Measurements from ENCODE around the gene RAB28. TPM values are rescaled to one million over a fixed set of nuclear protein-coding genes. Genes with fewer than 3 reads are reported as not detected.

RAB28 gene
- total RNA-seq, 1 donor from 2014 or later, result 19.5 TPM

GRCh38 chr4:13484749-13485221 is 645 bp upstream of the RAB28 start:
- Mint-ChIP-seq H3K9me3 (peaks cover 4% of the 10 kb centered on the region), H3K36me3 (ENCODE audit: low read depth) (no peaks in the 10 kb centered on the region), H3K4me1 (peaks cover 21% of the 10 kb centered on the region)

GRCh38 chr4:13483768-13484121 is 395 bp downstream of the RAB28 start:
- Mint-ChIP-seq H3K27me3 (peaks cover 12% of the 10 kb centered on the region), H3K9me3 (peaks cover 4% of the 10 kb centered on the region), H3K4me1 (peaks cover 21% of the 10 kb centered on the region), H3K36me3 (ENCODE audit: low read depth) (no peaks in the 10 kb centered on the region), H3K27ac (peak overlapping the region; percentile 84), H3K4me3 (peak overlapping the region; percentile 96)
- DNase-seq, result peak; percentile 78
- intact Hi-C loops (cut with micrococcal nuclease), result loop anchor here (2.0 to 10.0 kb wide), 5 partner anchors 31 to 1519 kb away; partner anchors contain the start of genes BOD1L1 and CPEB2

More at GRCh38 chr4:13484749-13485221, 645 bp upstream of the RAB28 start:
- DNase-seq, result no peak
- intact Hi-C loops (cut with micrococcal nuclease), result loop anchor here (2.0 to 10.0 kb wide), 4 partner anchors 62 to 1518 kb away; partner anchors contain the start of genes BOD1L1 and CPEB2
- peaks cover 14% of the 10 kb centered on the region for H3K27me3 Mint-ChIP-seq
- peak overlapping the region; percentile 96 for H3K4me3 Mint-ChIP-seq
- H3K27ac Mint-ChIP-seq, result peak overlapping the region; percentile 100

GRCh38 chr4:13483136-13483767 is 888 bp downstream of the RAB28 start:
- intact Hi-C loops (cut with micrococcal nuclease), result loop anchor here (2.0 to 10.0 kb wide), 2 partner anchors 30 to 172 kb away; no protein-coding TSS in a partner anchor
- Mint-ChIP-seq H3K36me3 (ENCODE audit: low read depth) (no peaks in the 10 kb centered on the region), H3K9me3 (peaks cover 4% of the 10 kb centered on the region), H3K27ac (peak overlapping the region; percentile 84), H3K27me3 (peaks cover 9% of the 10 kb centered on the region), H3K4me1 (peaks cover 21% of the 10 kb centered on the region), H3K4me3 (peak overlapping the region; percentile 96)
- peak; percentile 65 for DNase-seq

DNA sequence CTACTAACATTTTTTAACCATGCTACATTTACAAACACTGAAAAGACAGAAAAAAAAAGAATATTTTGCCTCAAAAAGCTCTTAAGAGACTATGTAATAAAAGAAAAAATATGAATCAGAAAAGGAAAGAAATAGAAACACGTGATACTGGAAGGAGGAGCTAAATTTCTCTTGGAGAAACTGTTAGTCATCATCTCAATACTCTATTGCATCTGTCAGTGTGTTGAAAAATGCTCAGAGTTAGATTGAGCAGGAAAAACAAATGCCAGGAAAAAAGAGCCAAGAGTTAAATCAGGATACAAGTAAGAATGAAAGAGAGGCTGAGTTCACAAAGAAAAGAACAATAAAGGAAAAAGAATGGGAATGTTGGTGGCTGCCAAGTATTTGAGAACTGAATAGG is 2.6 kb downstream of the RAB28 start:
- Mint-ChIP-seq H3K4me1 (peaks cover 26% of the 10 kb centered on the region), H3K4me3 (peak overlapping the region; percentile 55), H3K27me3 (peaks cover 2% of the 10 kb centered on the region), H3K27ac (no peak overlapping the region), H3K9me3 (no peaks in the 10 kb centered on the region), H3K36me3 (ENCODE audit: low read depth) (no peaks in the 10 kb centered on the region)
- no peak for DNase-seq
- intact Hi-C loops (cut with micrococcal nuclease), result loop anchor here (10.0 kb wide), 1 partner anchor 173 kb away; no protein-coding TSS in a partner anchor

DNA sequence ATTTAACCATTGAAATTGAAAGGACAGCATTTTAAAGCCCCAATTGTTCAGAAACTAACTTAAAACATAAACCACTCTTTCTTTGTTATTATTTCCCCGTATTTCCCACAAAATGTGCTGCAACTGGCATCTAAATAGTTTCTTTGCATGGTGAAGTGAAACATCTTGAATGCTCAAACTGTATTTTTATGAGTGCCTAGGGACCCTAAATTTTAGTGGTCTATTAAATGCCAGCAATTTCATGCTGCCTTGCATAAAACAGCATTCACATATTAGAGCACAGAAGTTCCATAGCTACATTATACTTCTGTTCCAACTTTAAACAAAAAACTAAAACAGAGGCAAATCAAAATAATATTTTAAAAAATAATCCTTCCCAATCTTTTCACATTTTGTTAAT is 5.4 kb downstream of the RAB28 start:
- H3K27me3 Mint-ChIP-seq, result no peaks in the 10 kb centered on the region
- no peak for DNase-seq
- peaks cover 2% of the 10 kb centered on the region for H3K36me3 Mint-ChIP-seq (ENCODE audit: low read depth)
- intact Hi-C loops (cut with micrococcal nuclease), result no loop called here
- peaks cover 22% of the 10 kb centered on the region for H3K4me1 Mint-ChIP-seq
- H3K4me3 Mint-ChIP-seq, result no peak overlapping the region
- H3K9me3 Mint-ChIP-seq, result no peaks in the 10 kb centered on the region
- H3K27ac Mint-ChIP-seq, result no peak overlapping the region

GRCh38 chr4:13478131-13478530 is 6.0 kb downstream of the RAB28 start:
- intact Hi-C loops (cut with micrococcal nuclease), result no loop called here
- Mint-ChIP-seq H3K4me3 (no peak overlapping the region), H3K9me3 (no peaks in the 10 kb centered on the region), H3K4me1 (peaks cover 17% of the 10 kb centered on the region), H3K27me3 (no peaks in the 10 kb centered on the region), H3K36me3 (ENCODE audit: low read depth) (peaks cover 2% of the 10 kb centered on the region), H3K27ac (no peak overlapping the region)
- DNase-seq, result no peak

DNA sequence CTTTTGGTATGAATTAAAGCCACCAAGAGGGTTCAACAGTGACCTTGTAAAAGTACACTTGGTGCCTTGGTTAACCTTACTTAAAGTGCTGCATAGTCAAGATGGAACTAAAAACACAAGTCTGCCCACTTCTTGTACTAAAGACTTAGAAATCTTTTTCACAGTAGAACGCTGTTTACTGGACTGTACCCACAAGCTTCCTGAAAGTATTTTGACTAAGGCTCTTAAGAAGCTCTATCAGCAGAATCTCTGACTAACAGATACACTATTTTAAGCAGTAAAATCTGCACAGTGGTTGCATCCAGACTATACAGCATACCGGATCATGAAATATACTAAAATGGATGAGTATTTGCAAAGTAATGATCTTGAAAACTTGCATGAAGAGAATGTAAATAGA is 7.2 kb downstream of the RAB28 start:
- no peak overlapping the region for H3K4me3 Mint-ChIP-seq
- intact Hi-C loops (cut with micrococcal nuclease), result no loop called here
- DNase-seq, result no peak
- no peaks in the 10 kb centered on the region for H3K9me3 Mint-ChIP-seq
- peaks cover 5% of the 10 kb centered on the region for H3K36me3 Mint-ChIP-seq (ENCODE audit: low read depth)
- no peaks in the 10 kb centered on the region for H3K27me3 Mint-ChIP-seq
- peaks cover 10% of the 10 kb centered on the region for H3K4me1 Mint-ChIP-seq
- no peak overlapping the region for H3K27ac Mint-ChIP-seq

DNA sequence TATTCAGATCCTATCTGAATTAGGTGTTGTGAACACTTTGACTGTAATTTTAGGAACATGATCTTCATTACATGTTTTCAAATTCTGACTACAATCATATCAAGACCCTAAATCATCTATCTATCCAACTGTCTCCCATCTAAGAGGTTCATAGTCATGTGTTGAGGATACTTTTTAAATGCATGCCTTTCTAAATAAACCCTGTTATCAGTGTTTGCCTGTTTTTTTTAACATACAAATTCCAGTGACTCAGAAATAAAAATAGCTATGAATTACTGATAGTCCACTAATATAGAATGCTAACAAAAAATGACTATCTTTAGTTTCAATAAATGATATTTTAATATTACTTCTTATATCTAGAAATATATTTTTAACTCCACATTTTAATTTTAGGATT is 8.0 kb downstream of the RAB28 start:
- Mint-ChIP-seq H3K4me3 (no peak overlapping the region), H3K9me3 (no peaks in the 10 kb centered on the region), H3K27me3 (no peaks in the 10 kb centered on the region), H3K27ac (no peak overlapping the region), H3K36me3 (ENCODE audit: low read depth) (peaks cover 5% of the 10 kb centered on the region), H3K4me1 (peaks cover 5% of the 10 kb centered on the region)
- intact Hi-C loops (cut with micrococcal nuclease), result no loop called here
- DNase-seq, result no peak

DNA sequence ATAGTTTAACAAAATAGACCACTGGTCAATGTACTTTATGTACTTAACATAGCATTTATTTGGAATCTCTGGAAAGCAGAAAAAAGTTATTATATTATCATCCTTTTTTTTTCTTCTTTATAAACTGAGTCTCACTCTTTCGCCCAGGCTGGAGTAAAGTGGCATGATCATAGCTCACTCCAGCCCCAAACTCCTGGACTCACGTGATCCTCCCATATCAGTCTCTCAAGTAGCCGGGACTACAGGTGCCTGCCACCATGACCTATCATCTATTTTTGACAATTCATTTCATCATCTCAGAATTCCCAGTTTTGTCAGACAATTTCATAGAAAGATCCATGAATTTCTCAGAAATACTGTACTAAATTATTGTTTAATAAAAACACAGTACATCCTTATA is 12.7 kb downstream of the RAB28 start:
- H3K36me3 Mint-ChIP-seq (ENCODE audit: low read depth), result peaks cover 9% of the 10 kb centered on the region
- no peak for DNase-seq
- H3K4me1 Mint-ChIP-seq, result no peaks in the 10 kb centered on the region
- H3K9me3 Mint-ChIP-seq, result no peaks in the 10 kb centered on the region
- no peak overlapping the region for H3K27ac Mint-ChIP-seq
- intact Hi-C loops (cut with micrococcal nuclease), result no loop called here
- H3K4me3 Mint-ChIP-seq, result no peak overlapping the region
- no peaks in the 10 kb centered on the region for H3K27me3 Mint-ChIP-seq

GRCh38 chr4:13470379-13470778 is 13.8 kb downstream of the RAB28 start:
- Mint-ChIP-seq H3K27me3 (no peaks in the 10 kb centered on the region), H3K9me3 (no peaks in the 10 kb centered on the region), H3K4me1 (peaks cover 5% of the 10 kb centered on the region), H3K36me3 (ENCODE audit: low read depth) (peaks cover 18% of the 10 kb centered on the region), H3K4me3 (no peak overlapping the region), H3K27ac (no peak overlapping the region)
- intact Hi-C loops (cut with micrococcal nuclease), result no loop called here
- DNase-seq, result no peak

DNA sequence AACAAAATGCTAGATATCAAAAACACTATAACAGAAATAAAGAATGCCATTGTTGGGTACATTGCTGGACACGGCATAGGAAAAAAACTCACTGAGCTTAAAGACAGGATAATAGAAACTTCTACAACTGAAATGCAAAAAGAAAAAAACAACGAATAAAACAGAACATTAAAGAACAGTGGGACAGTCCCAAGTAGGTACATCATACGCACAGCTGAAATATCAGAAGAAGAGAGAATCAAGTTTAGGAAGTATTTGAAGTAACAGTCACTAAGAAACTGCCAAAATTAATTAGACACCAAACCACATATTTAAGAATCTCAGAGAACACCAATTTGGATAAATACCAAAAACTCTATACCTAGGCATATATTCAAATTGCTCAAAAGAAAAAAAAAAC is 19.2 kb downstream of the RAB28 start:
- intact Hi-C loops (cut with micrococcal nuclease), result no loop called here
- Mint-ChIP-seq H3K9me3 (no peaks in the 10 kb centered on the region), H3K4me3 (no peak overlapping the region), H3K4me1 (peaks cover 15% of the 10 kb centered on the region), H3K36me3 (ENCODE audit: low read depth) (peaks cover 16% of the 10 kb centered on the region), H3K27ac (peak overlapping the region; percentile 25), H3K27me3 (no peaks in the 10 kb centered on the region)
- DNase-seq, result no peak

DNA sequence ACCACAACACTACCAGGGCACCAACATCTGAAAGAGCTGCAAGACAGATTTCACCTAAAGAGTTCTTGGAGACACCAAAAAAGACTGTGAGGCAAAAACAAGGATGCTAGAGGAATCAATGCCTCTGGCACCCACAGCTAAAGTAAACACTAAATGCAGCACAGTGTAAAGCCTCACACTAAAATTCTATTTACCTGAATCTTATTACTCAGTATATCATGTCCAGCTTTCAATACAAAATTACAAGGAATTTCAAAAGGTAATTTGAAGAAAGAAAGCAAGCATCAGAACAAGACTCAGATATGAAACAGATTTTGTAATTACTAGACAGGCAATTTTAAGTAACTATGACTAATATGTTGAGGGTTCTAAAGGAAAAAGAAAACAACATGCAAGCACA is 19.6 kb downstream of the RAB28 start:
- peaks cover 15% of the 10 kb centered on the region for H3K4me1 Mint-ChIP-seq
- H3K27ac Mint-ChIP-seq, result peak overlapping the region; percentile 25
- no peak for DNase-seq
- no peaks in the 10 kb centered on the region for H3K27me3 Mint-ChIP-seq
- H3K4me3 Mint-ChIP-seq, result no peak overlapping the region
- intact Hi-C loops (cut with micrococcal nuclease), result no loop called here
- no peaks in the 10 kb centered on the region for H3K9me3 Mint-ChIP-seq
- H3K36me3 Mint-ChIP-seq (ENCODE audit: low read depth), result peaks cover 16% of the 10 kb centered on the region

- intact Hi-C loops (cut with micrococcal nuclease), result no loop called here
- Mint-ChIP-seq H3K4me3 (no peak overlapping the region), H3K36me3 (ENCODE audit: low read depth) (peaks cover 18% of the 10 kb centered on the region), H3K9me3 (no peaks in the 10 kb centered on the region), H3K27me3 (no peaks in the 10 kb centered on the region), H3K4me1 (peaks cover 15% of the 10 kb centered on the region), H3K27ac (no peak overlapping the region)
- no peak for DNase-seq
These were observed 22.8 kb downstream of the RAB28 start for GRCh38 chr4:13461191-13461905.

DNA sequence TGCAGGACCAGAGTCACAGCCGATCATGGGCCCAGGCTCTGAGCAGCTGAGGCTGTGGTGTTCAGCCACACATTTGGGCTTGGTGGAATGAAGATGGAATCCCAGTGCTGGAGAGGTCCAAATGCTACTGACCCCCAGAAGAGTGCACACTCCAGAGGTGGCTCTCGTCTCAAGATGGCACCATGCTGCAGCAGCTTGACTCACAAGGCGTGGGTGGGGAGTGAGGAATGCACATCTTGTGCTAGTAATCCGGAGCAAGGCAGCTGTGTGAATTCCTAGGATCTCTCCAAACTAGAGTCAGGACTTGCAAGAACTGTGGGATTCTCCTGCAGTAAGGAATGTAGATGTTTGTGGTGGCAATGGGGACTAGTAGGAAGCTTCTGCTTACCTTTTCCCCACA is 28.7 kb downstream of the RAB28 start:
- no peaks in the 10 kb centered on the region for H3K27me3 Mint-ChIP-seq
- no peak overlapping the region for H3K4me3 Mint-ChIP-seq
- H3K4me1 Mint-ChIP-seq, result peaks cover 15% of the 10 kb centered on the region
- H3K27ac Mint-ChIP-seq, result no peak overlapping the region
- H3K36me3 Mint-ChIP-seq (ENCODE audit: low read depth), result peaks cover 35% of the 10 kb centered on the region
- H3K9me3 Mint-ChIP-seq, result peaks cover 22% of the 10 kb centered on the region
- no peak for DNase-seq
- intact Hi-C loops (cut with micrococcal nuclease), result no loop called here

Measured in activated CD4-positive, alpha-beta T cell treated with anti-CD3 and anti-CD28 coated beads, Interleukin-2, amount 10 ng/mL, durations not matched to agents 24 days and 14 days (primary cell).